ENCODE results near the gene SSH2.
A peak's percentile ranks its signal among the peaks of the same experiment; 100 is the strongest.

- no peak for TF ChIP-seq REST (IDR thresholded peaks at IDR 0.05; ENCODE audit: low read depth, low read length)
- TF ChIP-seq CTCF (IDR thresholded peaks at IDR 0.05) = no peak
- TF ChIP-seq POLR2AphosphoS5 (IDR thresholded peaks at IDR 0.05; ENCODE audit: low read depth, low read length) = no peak
- TF ChIP-seq SIN3A (IDR thresholded peaks at IDR 0.05; ENCODE audit: borderline replicate concordance, low read depth, low read length) = no peak
- TF ChIP-seq USF1 (IDR thresholded peaks at IDR 0.05; ENCODE audit: borderline replicate concordance, low read depth) = no peak
- no peak for TF ChIP-seq JUND (IDR thresholded peaks at IDR 0.05)
- TF ChIP-seq CHD2 (IDR thresholded peaks at IDR 0.05; ENCODE audit: low read length, partially characterized antibody) = peak; percentile 46
- no peak for TF ChIP-seq YY1 (IDR thresholded peaks at IDR 0.05; ENCODE audit: low read depth)
- TF ChIP-seq TEAD4 (IDR thresholded peaks at IDR 0.05; ENCODE audit: borderline replicate concordance, insufficient read depth) = no peak
Observed at GRCh38 chr17:29732209-29732608, 197.8 kb downstream of the SSH2 start.

All from SK-N-SH (cell line).